Fibroblast of skin of abdomen (primary cell): ENCODE results near the gene NUP43.
"Not testable (repeated sequence)": the region's sequence is repeated elsewhere in the genome, so short reads cannot be mapped to it uniquely, and the experiment has no call there.

Source experiments
- DNase-seq: peaks from one replicate; pipeline ENCODE4 v3.0.0-alpha.2; 2013

The NUP43 gene

GRCh38 chr6:149691201-149691600 is 55.1 kb downstream of the NUP43 start:
- no peak for DNase-seq

DNA sequence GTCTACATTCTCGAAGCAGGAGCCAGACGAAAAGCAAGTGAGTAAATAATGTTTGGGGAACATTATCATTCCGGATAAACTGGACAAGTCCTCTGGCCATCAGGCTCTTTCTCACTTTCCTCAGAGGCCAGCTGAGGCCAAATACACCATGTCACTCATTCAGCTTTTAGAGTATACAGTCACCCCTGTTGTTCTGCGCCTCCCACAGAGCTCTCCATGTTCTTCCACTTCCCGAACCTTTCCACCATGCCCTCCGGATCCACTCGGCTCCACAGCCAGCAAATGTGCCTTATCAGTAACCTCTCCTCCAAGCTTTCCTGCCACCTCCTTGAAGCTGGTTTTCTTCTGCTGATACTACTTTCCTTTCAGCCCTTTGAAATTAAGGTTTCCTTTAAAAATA is 60.1 kb downstream of the NUP43 start:
- no peak for DNase-seq

- no peak for DNase-seq
These were observed 63.0 kb downstream of the NUP43 start for GRCh38 chr6:149683256-149683859.

DNA sequence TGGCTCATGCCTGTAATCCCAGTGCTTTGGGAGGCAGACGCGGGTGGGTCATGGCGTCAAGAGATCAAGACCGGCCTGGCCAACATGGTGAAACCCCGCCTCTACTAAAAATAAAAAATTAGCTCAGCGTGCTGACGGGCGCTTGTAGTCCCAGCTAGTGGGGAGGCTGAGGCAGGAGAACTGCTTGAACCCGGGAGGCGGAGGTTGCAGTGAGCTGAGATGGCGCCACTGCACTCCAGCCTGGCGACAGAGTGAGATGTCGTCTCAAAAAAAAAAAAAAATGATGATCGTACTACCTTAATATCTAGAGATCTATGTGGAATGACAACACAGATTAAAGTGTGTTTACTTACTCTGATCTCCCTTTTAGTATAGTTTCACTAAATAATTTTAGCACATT is 64.5 kb downstream of the NUP43 start:
- not testable (repeated sequence) for DNase-seq

DNA sequence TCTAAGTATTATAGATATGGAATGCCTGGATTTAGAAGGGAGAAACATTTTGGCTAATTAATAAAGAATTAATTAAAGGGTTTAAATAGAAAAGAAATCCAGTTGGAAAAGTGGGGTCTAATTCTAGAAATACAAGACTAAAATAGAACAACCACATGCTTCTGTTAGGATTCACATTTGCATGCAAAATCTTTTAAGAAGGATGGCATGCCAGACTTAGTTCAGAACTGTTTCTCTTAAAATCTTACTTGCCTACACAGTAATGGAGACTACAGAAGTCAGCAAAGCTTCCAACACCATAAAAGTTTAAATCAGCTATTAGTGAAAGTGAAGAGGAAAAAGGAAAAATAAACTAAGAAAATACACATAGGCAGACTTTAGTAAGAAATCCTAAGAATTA is 65.1 kb downstream of the NUP43 start:
- DNase-seq = no peak

DNA sequence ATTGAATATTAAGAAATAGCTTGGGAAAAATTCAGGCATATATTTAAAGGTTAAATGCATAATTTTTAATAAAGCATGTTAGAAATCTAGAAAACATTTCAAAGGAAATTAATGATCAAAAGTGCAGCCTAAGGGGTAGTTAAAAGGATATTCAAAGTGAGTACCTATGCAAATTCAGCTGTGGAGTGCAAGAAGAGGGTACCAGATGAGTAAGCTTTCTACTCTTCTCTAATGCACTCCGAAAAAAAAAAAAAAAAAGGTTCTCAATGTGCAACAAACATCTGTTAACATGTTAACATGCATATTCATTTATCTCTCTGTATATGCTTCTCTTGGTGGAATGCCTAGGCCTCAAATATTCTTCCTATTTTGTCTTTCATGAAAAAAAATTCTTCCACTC is 65.8 kb downstream of the NUP43 start:
- no peak for DNase-seq
